Measurements from ENCODE around the gene PHF19.
A peak's percentile ranks its signal among the peaks of the same experiment; 100 is the strongest.

Gene PHF19

DNA sequence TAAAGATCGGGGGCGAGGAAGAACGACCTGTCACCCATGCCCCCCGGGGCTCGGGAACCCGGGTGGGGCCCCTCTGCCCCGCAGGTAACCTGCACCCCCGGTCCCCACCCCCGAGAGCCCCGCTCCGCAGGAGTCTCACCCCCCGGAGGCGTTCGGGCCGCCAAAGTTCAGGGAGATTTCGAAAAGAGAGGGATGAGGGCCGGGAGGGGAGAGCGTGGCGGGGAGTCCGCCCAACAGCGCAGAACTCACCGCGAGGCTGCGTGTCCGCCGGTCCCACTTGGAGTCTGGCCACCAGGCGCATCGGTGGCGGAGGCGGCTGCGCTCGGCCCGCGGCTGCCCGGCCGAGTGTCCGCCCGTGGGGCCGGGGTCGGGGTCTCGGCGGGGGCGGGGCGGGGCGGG is at the start of gene PHF19:
TSS of gene PHF19 (minus strand) at position 347 of the 399 bp plus-strand sequence. CDS start 2,447 bp downstream, outside the sequence.
- DNase-seq = no peak

DNA sequence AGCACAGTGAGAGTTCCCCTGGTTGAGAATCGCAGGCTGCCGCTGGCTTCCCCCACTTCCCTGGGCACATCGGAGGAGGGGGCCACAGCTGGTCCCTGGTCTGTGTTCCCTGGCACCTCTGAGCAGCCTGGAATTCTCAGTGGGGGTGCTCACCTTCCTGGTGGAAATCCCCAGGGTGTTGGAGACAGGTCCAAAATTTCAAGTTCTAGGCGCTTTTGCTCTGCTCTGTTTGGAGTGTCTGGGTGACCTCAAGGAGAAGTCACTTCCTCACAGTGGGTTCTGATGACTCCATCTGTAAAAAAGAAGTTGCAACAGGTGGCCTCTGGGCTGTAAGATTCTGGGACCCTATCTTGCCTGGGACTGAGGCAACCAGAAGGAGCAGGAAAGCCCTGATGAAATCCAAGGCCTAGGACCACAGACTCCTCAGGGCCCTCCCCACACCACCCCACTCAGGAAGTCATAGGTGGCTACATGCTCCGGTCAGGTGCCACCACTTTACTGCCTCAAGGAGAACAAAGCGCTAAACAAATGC is 49.5 kb upstream of the PHF19 start, which contains the start of gene TRAF1:
TSS of gene TRAF1 (minus strand) at position 400 of the 532 bp plus-strand sequence. CDS start 721 bp downstream, outside the sequence.
- DNase-seq = peak; percentile 92

DNA sequence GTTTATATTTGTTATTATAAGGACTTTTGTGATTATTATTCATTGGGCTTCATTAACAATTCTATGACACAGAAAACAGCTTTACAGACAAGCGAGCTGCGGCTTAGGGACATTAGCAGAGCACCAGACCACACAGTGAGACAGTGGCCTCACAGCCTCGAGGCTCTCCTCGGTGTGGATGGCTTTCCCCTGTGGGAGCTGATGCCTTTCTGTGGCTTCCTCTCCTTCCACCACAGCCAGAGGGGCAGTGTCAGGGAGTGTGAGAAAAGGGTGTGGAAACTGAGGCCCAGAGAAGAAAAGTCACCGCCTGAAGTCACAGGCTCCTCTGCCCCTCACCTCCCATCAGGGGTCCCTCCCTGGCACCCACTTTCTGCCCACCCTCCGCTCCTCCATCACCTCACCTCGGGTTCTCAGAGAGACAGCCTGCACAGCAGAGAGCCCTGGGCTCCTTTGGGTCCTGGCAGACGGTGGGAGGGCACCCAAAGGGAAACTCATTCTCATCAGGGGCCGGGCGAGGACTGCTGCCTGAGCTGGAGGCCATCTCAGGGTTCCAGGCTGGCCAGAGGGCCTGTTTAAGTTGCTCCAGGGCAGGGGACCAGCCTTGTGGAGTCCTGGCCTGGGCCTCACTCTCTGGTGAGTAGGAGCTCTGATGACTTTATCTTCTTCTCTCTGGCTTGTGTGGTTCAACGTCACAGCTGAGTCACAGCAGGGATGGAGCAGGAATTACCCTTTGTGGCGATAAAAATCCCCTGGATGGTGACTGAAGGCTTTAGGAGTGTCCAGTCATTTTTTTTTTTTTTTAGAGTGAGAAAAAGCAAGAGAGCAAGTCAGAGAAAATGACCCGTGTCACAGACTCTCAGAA is 48.8 kb upstream of the PHF19 start:
- DNase-seq = peak; percentile 99

DNA sequence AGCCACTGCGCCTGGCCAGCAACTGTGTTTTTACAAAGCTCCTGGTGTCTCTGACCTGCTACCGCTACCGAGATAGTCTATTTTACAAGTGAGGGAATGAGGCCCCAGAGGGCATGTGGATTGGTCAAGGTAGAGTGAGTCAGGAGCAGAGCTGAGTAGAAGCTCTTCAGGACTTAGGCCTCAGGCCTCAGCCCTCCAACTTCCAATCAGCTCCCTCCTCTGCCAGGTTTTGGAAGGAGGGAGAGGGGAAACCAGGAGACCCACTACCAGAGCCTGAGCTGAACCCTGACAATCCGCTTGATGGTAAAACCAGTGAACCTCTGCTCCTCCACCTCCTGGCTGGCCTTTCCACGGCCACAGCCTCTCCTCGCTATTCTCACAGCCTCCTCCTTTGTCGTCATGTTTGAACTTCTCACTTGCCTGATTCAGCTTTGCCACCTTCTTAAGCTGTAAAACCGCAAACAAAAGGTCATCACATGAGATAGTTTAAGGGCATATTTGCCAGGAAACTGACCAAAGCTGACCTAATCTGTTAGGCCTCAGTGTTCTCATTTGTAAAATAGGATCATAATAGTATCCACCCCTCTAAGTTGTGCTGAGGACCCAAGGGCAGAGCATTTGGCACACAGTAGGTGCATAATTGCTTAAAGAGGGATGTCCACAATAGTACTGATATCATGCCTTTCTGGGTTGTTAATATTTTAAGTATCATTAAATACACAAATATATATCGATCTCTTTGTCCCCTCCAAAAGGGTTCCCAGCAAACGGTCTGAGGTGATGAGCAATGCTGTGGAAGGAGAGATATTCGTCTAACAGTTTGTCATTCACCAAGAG is 47.9 kb upstream of the PHF19 start:
- DNase-seq = no peak

DNA sequence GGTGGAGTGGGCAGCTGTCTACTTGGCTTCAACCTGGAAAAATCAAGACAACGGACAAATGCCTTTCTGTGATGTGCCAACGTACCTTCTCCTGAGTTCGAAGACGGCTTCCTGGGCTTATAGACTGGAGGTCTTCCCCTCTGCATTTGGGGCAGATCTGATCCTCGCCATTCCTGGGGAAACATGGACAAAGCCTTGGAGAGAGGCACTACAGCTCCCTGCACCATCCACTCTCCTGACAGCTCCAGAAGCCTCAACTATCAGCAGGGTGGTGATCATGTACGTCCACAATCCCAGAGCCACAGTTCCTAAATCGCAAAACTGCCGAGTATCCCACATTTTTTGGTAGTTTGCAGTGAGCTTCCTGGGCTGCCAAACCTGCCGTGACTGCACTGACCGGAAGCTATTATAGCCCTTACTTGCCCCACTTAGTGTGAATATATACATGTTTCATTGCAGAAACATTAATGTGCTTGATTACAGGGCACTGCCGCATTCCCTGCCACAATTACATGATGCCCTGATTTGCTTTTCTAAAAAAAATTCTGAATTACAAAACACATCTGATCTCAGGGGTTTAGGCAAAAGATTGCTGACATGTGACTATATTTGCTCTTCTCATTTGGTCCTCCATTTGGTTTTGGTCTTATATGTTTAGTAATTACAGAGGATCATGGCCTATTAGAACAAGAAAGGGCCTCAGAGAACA is 46.8 kb upstream of the PHF19 start:
- DNase-seq = no peak

DNA sequence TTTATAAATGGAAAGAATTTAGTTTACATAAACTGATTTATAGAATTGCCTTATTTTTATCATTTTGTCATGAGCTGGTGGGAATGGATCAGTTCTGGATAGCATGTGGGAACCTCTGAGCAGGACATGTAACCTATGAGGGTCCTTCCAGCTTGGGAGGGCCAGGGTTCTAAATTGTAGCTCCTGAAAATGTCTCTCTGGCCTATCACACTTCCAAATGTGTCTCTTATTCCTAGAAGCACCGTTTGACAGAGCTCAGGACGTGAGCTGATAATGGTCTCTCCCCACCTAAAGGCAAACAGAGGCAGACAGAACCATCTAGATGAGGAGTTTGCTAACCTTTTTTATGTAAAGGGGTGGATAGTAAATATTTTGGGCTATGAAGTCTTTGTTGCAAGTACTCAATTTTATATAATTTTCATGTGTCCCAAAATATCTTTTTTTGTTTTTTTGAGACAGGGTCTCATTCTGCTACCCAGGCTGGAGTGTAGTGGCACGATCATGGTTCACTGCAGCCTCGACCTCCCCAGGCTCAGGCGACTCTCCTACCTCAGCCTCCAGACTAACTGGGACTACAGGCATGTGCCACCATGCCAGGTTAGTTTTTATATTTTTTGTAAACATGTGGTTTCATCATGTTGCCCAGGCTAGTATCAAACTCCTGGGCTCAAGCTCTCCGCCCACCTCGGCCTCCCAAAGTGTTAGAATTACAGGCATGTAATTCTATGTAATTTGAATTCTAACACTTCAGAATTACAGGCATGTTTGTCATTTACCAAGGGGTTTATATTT is 45.6 kb upstream of the PHF19 start:
- DNase-seq = no peak

DNA sequence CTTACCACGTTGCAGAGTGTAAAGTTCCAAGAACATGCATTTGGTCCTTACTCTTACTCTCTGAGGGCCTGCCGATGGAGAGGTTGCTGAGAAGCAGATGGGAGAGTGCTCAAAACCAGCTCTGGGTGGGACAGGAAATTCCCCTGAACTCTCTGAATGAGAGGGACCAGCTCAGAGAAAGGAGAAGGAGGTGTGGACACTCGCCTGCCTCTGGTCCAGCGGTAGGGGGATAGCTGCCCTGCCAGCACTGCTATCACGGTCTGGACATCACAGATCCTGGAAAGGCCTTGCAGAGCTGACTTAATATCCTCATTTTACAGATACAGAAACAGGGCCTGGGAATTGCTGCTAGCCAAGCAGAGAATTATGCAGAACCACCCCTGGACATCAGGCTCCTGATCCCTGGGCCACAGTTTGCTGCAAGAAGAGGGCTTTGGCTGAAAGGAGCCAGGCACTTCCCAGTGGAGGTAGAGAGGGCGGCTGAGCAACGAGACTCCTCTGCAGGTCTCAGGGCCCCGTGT is 44.7 kb upstream of the PHF19 start:
- DNase-seq = no peak

DNA sequence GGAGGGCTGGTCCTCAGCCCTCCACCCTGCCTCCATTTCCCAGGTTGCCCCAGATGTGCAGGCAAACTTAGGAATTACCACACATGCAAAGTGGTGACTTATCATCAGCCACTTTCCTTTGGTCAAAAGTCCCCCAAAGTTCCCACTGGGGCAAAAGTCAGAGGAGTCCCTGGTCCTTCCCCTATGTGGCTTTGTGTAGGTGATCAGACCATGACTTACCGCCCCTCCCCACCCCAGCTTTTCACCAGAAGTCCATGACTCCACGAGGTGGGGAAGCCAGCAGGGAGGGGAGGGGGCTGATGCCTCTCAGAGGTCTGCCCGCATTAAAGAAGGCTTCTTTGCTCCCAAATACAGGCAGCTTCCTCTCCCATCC is 43.8 kb upstream of the PHF19 start:
- DNase-seq = peak; percentile 87

DNA sequence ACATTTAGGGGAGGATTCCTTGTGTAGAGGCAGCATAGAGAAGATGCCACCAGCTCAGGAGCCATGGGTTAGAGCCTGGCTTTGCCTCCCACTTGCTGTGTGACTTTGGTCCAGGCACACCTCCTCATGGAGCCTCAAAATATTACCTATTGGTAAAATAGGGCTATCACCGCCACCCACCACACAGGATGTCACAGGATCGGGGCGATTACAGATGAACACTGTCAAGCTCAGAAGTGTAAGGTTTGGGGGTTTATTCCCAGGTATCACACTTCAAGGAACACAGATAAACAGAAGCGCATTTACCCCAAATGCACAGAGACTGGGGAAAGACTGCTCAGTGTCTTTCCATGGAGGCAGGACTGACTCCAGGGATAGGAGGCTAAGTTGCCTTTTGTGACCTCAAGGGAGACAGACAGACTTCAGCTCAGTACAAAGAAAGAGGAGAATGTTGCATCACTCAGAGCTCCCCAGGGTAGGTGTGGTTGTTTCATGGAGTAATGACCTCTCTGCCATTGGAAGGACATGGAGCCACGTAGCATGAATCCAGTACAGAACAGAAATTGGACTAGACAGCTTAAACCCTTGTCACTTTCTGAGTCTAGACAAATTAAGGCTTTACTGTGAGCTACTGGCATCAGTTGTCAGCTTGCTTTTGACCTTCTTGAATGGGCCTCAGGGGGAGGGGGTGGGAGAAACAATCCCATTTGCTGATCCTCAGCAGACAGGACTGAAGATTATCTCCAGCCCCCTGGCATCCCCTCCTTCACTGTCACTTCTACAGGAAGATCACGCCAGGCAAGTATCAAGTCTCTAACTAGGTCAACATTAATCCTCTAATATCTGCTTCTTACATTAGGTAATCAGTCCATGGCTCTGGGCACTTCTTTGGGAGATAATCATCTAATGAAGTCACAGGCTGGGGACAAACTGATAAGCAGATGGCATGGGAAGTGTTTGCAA is 43.1 kb upstream of the PHF19 start:
- no peak for DNase-seq

DNA sequence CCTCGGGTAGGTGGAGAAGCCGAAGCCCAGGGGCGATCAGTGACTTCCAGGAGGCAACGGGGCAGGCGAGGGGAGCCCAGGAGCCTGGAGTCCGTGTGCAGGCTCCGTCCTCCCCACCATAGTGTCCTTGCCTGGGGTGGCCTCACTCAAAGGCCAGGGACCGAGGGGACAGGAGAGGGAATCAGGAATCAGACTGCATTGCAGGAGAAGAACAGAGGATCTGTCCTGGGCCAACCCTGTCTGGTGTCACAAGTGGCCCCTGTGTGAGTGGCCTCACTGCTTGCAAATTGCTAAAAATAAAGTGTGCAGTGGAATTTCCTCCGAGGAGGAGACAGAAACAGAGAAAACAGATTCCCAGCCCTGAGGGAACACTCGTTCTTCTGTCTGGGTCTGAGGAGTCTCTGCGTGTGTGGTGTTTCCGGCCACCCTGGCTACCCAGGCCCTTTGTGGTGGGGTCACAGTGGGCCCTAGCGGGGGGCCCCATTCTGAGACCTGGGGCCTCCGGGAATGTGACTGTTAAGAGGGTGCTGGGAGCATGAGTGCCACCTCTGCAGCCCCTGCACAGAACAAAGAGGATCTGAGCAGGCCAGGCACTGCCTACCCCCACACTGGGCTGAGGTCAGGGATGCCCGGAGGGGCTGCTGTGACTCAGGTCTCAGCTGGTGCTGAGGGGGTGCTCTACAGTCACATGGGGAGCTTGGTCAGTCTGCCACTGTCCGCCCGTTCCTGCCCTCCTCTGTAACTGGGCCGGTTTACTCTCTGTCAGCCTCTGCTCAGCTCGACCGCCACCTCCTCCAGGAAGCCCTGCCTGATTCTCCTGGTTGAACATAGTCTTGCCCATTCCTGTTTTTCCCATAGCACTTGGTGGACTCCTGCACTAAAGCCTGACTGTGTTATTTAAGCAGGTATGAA is 42.2 kb upstream of the PHF19 start:
- DNase-seq = no peak

DNA sequence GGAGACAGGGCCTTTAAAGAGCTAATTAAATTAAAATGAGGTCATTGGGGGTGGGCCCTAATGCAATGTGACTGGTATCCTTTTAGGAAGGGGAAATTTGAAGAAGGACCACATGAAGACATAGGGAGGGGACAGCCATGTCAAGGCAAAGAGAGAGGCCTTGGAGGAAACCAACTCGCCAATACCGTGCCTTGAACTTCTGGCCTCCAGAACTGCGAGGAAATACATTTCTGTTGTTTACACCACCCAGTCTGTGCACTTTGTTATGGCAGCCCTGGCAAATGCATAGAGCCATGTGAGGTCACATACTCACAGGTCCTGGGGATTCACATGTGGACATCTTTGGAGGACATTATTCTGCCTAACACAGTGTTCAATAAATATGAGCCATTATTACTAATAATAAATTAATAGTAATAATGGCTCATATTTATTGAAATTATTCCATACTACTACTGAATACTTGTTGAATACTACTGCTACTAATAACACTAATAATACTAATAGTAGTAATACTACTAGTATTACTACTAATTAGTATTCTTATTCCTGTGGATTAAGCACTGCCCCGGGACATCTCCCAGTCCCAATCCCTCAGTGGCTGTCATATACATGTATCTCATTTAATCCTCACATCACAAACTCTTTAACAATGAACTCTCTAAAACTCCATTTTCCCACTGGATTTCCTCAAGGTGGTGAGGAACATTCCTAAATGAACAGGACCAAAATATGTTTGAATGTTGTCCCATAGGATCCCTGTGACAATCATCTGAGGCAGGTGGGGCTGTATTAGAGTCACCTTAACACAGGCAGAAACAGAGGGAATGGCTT is 41.2 kb upstream of the PHF19 start:
- no peak for DNase-seq

DNA sequence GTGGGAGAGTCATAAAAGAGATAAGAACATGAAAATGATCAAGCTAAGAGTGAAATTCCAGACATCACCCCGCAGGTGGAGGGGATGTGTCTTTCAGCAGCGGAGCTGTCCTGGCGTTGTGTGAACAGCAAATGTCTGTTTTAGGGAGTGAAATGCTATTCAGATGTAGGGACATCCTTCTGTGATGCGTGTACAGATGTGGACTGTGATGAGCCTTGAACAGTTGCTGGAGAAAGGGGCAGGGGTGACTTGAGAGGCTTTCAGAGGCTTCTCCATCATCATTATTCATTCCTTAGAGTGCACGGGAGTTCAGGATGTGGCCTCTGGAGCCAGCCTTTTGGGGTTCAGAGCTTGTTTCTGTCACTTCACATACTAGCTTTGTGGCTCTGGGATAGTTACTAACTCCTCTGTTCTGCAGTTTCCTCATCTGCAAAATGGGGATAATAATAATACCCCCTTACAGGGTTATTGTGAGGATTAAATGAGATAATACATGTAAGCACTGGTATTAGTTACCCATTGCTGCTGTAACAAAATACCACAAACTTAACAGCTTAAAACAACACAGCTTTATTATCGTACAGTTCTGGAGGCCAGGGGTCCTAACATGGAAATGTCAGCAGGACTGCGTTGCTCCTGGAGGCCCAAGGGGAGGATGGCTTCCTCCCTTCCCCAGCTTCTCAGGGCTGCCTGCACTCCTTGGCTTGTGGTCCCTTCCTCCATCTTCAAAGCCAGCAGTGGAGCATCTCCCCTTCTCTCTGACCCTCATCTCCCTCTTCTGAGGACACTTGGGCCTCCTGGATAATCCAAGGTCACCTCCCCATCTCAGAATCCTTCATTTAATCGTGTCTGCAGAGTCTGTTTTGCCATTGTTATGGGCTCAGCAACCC is 40.2 kb upstream of the PHF19 start:
- no peak for DNase-seq

DNA sequence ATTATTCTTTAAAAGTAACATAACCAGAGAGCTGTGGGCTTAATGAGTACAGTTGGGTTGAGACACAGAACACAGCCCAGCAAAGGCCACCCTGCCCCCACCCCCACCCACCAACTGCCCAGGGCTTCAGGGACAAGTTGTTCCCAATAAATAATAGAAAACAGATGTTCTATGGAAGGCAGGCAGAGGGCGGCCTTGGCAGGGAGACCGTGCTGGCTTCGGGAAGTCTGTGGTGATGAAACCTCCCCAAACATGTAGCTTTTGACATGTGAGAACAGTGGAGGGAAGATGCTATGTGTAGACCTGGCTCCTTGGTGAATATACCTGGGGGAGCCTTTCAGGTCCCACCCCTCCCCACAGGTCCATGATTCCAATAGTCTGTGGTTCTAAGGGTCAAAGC is 39.6 kb upstream of the PHF19 start:
- no peak for DNase-seq

DNA sequence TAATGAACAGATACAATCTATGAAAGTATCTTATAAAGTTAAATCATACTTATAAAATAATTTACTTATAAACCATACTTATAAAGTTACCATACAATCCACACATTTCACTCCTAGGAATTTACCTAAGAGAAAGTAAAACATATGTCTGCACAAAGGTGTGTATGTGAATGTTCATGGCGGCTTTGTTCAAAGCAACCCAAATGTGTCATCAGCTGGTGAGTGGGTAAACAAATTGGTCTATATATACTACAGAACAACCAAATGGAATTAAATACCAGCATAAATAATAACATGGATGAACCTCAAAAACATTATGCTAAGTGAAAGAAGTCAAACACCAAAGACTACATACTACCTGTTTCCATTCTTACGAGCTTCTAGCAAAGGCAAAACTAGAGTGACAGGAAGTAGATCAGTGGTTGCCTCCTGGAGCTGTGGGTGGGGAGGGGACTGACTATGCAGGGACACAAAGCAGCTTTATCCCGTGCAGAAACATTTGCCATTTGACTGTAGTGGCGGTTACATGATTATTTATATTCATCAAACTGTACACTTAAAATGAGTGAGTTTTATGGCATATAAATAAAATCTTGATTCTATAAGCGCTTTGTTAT is 39.0 kb upstream of the PHF19 start:
- no peak for DNase-seq

DNA sequence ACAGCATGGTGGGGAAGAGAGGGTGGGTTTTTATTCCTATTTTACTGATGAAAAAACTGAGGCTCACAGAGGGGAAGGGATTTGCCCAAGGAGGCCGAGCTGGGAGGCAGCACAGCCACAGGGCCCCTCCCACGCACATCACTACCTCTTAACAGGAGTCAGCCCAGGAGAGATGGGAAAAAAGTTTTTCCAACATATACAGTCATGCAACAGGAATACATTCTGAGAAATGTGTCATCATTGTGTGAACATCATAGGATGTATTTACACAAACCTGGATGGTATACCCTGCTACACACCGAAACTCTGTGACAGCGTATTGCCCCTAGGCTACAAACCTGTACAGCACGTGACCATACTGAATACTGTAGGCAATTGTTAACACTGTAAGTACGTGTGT is 38.0 kb upstream of the PHF19 start:
- DNase-seq = no peak

DNA sequence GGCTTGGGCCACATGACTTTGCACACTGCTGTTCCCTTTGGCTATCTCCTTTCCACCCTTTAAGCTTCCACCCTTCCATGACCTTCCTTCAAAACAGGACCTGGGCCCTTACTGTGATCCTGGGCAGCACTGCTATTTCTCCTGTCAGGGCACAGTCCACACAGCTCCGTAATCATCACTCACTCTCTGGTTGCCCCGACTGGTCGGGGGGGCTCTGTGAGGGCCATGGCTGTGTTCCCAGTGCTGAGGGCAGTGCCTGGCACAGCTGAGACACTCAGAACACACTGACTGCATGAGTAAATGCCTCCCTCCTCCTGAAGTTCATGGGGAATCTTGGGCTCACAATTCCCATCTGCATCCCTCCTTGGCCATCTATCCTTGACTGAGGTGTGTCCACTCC is 37.4 kb upstream of the PHF19 start:
- DNase-seq = no peak

DNA sequence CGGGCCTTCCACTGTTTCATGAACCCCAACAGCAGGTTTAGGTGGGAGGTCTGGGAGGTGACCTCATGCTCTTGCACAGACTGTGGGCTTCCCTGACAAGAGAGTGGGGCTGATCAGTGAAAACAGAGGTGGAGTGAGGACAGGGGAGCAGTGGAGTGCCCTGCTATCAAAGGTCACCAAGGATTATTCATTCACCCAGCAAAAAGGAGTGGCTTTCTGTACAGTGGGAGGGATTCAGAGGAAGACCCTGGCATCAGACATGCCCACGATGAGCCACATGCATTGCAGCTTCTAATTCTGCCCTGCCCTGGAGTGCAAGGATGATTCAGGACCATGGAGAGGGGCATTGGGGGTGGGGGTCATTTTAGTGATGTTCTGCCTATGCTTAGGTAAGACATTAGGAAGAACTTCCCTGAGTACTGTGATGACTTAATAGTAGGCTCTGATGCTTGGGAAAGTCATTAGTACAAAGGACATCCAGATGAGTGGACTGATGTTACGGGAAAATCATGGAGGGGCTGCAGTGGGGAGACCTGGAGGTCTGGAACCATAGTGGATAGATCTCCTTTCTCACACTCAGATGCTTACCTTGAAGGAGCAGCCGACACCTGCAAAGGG is 36.8 kb upstream of the PHF19 start:
- no peak for DNase-seq

All from inflammatory macrophage treated with lipopolysaccharide for 4 hours (primary cell).